PC-9 (cell line): Measurements from ENCODE around the gene PLXDC1. TPM values are rescaled to one million over a fixed set of nuclear protein-coding genes. Genes with fewer than 3 reads are reported as not detected.

ENCODE experiments used
- BruUV-seq: library from RNA; stranded (reverse); fragments of 400-500 nt; replicated peaks from 2 replicates; lab custom pipeline; 2021; lab: Mats Ljungman, UMichigan
- CTCF ChIA-PET: fragments of 300-600 bp; sonication (Branson Sonifier 250); formaldehyde crosslinking; loops from one replicate; lab custom pipeline; 2022; ENCODE audit warnings: antibody characterized with exemption; lab: Charles Lee
- POLR2A ChIA-PET: fragments of 300-600 bp; sonication (Branson Sonifier 250); formaldehyde crosslinking; loops from one replicate; lab custom pipeline; 2022; ENCODE audit warnings: antibody characterized with exemption; ENCODE audit not compliant: unreplicated experiment; lab: Charles Lee
- DNase-seq, 2 experiments: peaks; one replicate each; pipeline versions ENCODE4 v3.0.0 to v3.0.0-alpha.2; 2015 to 2022; ENCODE audit warnings: mixed read lengths in 1 of 2
- H2AFZ ChIP-seq: fragments of 200-600 bp; sonication (generic); 2 replicates; pipeline ENCODE4 v1.8.1; 2017; ENCODE audit warnings: antibody characterized with exemption
- H3F3A ChIP-seq: fragments of 200-600 bp; sonication (generic); 2 replicates; pipeline ENCODE4 v1.8.1; 2017; ENCODE audit warnings: antibody characterized with exemption, mild to moderate bottlenecking, low read depth; ENCODE audit not compliant: insufficient read depth
- H3K27ac ChIP-seq: fragments of 200-600 bp; sonication (generic); 2 replicates; pipeline ENCODE4 v1.6.1; 2016; ENCODE audit warnings: mixed run types
- H3K27me3 ChIP-seq: fragments of 200-600 bp; sonication (generic); 2 replicates; pipeline ENCODE4 v1.6.1; 2016; ENCODE audit warnings: low read depth, mixed run types; ENCODE audit not compliant: insufficient read depth
- H3K36me3 ChIP-seq: fragments of 200-600 bp; sonication (generic); 2 replicates; pipeline ENCODE4 v1.6.1; 2016; ENCODE audit warnings: low read depth, mixed run types
- H3K4me1 ChIP-seq: fragments of 200-600 bp; sonication (generic); replicated peaks from 2 replicates; pipeline ENCODE4 v1.6.1; 2016; ENCODE audit warnings: mixed run types; ENCODE audit not compliant: insufficient read depth
- H3K4me2 ChIP-seq: fragments of 200-600 bp; sonication (generic); 2 replicates; pipeline ENCODE4 v1.6.1; 2017; ENCODE audit warnings: mixed run types
- H3K4me3 ChIP-seq: fragments of 200-600 bp; sonication (generic); 2 replicates; pipeline ENCODE4 v1.6.1; 2016; ENCODE audit warnings: mixed run types
- H3K79me2 ChIP-seq: fragments of 200-600 bp; sonication (generic); 2 replicates; pipeline ENCODE4 v1.6.1; 2017; ENCODE audit warnings: low read depth, mixed run types
- H3K9me2 ChIP-seq: fragments of 200-600 bp; sonication (generic); 2 replicates; pipeline ENCODE4 v1.8.1; 2017; ENCODE audit warnings: mild to moderate bottlenecking; ENCODE audit not compliant: insufficient read depth
- H3K9me3 ChIP-seq: fragments of 200-600 bp; sonication (generic); 2 replicates; pipeline ENCODE4 v1.8.1; 2016; ENCODE audit warnings: low read depth; ENCODE audit not compliant: insufficient read depth
- H4K20me1 ChIP-seq: fragments of 200-600 bp; sonication (generic); 2 replicates; pipeline ENCODE4 v1.8.1; 2017; ENCODE audit not compliant: insufficient read depth
- CTCF ChIP-seq: fragments of 200-600 bp; sonication (generic); conservative IDR thresholded peaks from 2 replicates; pipeline ENCODE4 v1.6.1; 2017; ENCODE audit warnings: mixed run types, antibody characterized with exemption, mild to moderate bottlenecking, moderate library complexity
- EZH2 ChIP-seq: fragments of 200-600 bp; sonication (generic); IDR thresholded peaks from 2 replicates; pipeline ENCODE4 v1.8.0; 2017; ENCODE audit warnings: antibody characterized with exemption, low read depth
- intact Hi-C: fragments of 100-400 bp; cut with micrococcal nuclease; formaldehyde crosslinking; loops from one replicate; pipeline ENCODE4 v1.10.0; 2022; ENCODE audit not compliant: unreplicated experiment
- total RNA-seq: library from RNA; stranded (reverse); gene quantifications from 2 replicates; pipeline ENCODE4 v1.2.3, GENCODE V29; 2021

Gene PLXDC1
- total RNA-seq, 1 experiment from 2014 or later, result 2.5 TPM

- no peaks in the 10 kb centered on the region for H3K4me1 ChIP-seq
Measured at GRCh38 chr17:39186481-39187002, 35.1 kb upstream of the PLXDC1 start.

GRCh38 chr17:39183720-39184119 is 32.3 kb upstream of the PLXDC1 start:
- POLR2A ChIA-PET, result no interaction called here
- CTCF ChIA-PET, result no interaction called here

More at GRCh38 chr17:39186481-39187002, 35.1 kb upstream of the PLXDC1 start:
- Histone ChIP-seq H3K36me3 (no peaks in the 10 kb centered on the region), H3K4me2 (no peak overlapping the region), H3K27me3 (no peaks in the 10 kb centered on the region), H4K20me1 (no peaks in the 10 kb centered on the region), H3K9me3 (no peaks in the 10 kb centered on the region), H3K4me3 (no peak overlapping the region), H3F3A (no peaks in the 10 kb centered on the region), H2AFZ (no peak overlapping the region), H3K79me2 (no peaks in the 10 kb centered on the region), H3K9me2 (no peaks in the 10 kb centered on the region), H3K27ac (no peak overlapping the region)
- POLR2A ChIA-PET, result no interaction called here
- BruUV-seq, result no TSS peak
- intact Hi-C loops, result no loop called here
- CTCF ChIA-PET, result interaction anchor here (0.5 kb wide), 1 partner anchor 536 kb away, joined by 30 read pairs; no protein-coding TSS in a partner anchor
- TF ChIP-seq EZH2 (no peak), CTCF (no peak)
- no peak for DNase-seq

GRCh38 chr17:39183045-39183444 is 31.6 kb upstream of the PLXDC1 start:
- POLR2A ChIA-PET, result no interaction called here
- Histone ChIP-seq H3K9me3 (no peaks in the 10 kb centered on the region), H3K27me3 (no peaks in the 10 kb centered on the region), H3F3A (peaks cover 9% of the 10 kb centered on the region), H3K4me1 (peaks cover 8% of the 10 kb centered on the region), H3K27ac (no peak overlapping the region), H4K20me1 (no peaks in the 10 kb centered on the region), H3K9me2 (no peaks in the 10 kb centered on the region), H3K36me3 (no peaks in the 10 kb centered on the region), H3K4me2 (no peak overlapping the region), H3K79me2 (no peaks in the 10 kb centered on the region), H3K4me3 (no peak overlapping the region), H2AFZ (no peak overlapping the region)
- no TSS peak for BruUV-seq
- no peak for DNase-seq
- TF ChIP-seq CTCF, result no peak
- no peak for TF ChIP-seq EZH2
- intact Hi-C loops, result no loop called here
- CTCF ChIA-PET, result no interaction called here

More at GRCh38 chr17:39183720-39184119, 32.3 kb upstream of the PLXDC1 start:
- Histone ChIP-seq H2AFZ (no peak overlapping the region), H4K20me1 (no peaks in the 10 kb centered on the region), H3K27ac (no peak overlapping the region), H3K36me3 (no peaks in the 10 kb centered on the region), H3K4me2 (no peak overlapping the region), H3K4me1 (peaks cover 2% of the 10 kb centered on the region), H3K4me3 (no peak overlapping the region), H3K27me3 (no peaks in the 10 kb centered on the region), H3K79me2 (no peaks in the 10 kb centered on the region), H3K9me3 (no peaks in the 10 kb centered on the region), H3K9me2 (no peaks in the 10 kb centered on the region), H3F3A (peaks cover 8% of the 10 kb centered on the region)
- no peak for DNase-seq
- intact Hi-C loops, result no loop called here
- BruUV-seq, result no TSS peak
- TF ChIP-seq EZH2 (no peak), CTCF (no peak)
